ENCODE results near the gene UPK3A. TPM values are rescaled to one million over a fixed set of nuclear protein-coding genes. Genes with fewer than 3 reads are reported as not detected.
"Not testable (repeated sequence)": the region's sequence is repeated elsewhere in the genome, so short reads cannot be mapped to it uniquely, and the experiment has no call there.

The UPK3A gene
- total RNA-seq, 1 donor from 2014 or later: not detected

DNA sequence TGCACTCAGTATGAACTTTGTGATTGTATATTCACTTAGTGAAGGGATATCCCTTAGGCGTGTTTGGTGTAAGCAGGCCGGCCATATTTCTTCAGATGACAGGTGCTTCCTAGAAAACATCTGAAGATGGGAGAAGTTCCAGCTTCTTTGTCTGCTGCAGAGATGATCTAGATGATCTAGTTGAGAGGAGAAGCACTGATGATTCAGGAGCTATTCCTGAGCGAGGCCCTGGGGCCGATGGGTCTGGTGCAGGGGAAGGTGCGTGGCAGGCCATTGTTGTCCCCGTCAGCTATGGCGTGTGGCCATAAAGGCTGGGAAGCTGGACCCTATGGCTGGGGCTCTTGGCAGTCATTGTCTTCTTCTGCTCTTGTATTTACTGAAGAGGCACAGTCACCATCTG, 38.9 kb downstream of the UPK3A start:
- Histone ChIP-seq H3K4me2 (ENCODE audit: low read length) (no peak overlapping the region), H3K9me3 (ENCODE audit: insufficient read depth, low read depth, low read length) (no peaks in the 10 kb centered on the region), H3K9ac (ENCODE audit: low read length) (no peak overlapping the region), H3K4me1 (ENCODE audit: insufficient read depth, low read length) (peaks cover 13% of the 10 kb centered on the region), H3K4me3 (ENCODE audit: insufficient read depth, low read depth, low read length) (no peak overlapping the region), H2AFZ (ENCODE audit: low read depth, low read length) (no peak overlapping the region), H3K27ac (ENCODE audit: low read depth, low read length) (no peak overlapping the region), H3K36me3 (ENCODE audit: insufficient read depth, low read length) (peaks cover 11% of the 10 kb centered on the region), H3K27me3 (ENCODE audit: insufficient read depth, low read length) (no peaks in the 10 kb centered on the region), H3K79me2 (ENCODE audit: insufficient read depth, low read length) (peaks cover 41% of the 10 kb centered on the region), H4K20me1 (ENCODE audit: insufficient read depth, low read length) (peaks cover 23% of the 10 kb centered on the region)
- no peaks in the 10 kb centered on the region for H3K9me3 Mint-ChIP-seq (ENCODE audit: unreplicated experiment)
- peaks cover 18% of the 10 kb centered on the region for H3K4me1 Mint-ChIP-seq (ENCODE audit: low read depth, unreplicated experiment)
- H3K36me3 Mint-ChIP-seq (ENCODE audit: low read depth, unreplicated experiment): peaks cover 26% of the 10 kb centered on the region
- no peak overlapping the region for H3K4me3 Mint-ChIP-seq (ENCODE audit: unreplicated experiment)
- no peak overlapping the region for H3K27ac Mint-ChIP-seq (ENCODE audit: unreplicated experiment)
- TF ChIP-seq EZH2 (IDR thresholded peaks at IDR 0.05; ENCODE audit: insufficient read depth, low read length): no peak
- TF ChIP-seq CTCF (IDR thresholded peaks at IDR 0.05; ENCODE audit: insufficient read depth, low read depth, low read length): no peak
- no peaks in the 10 kb centered on the region for H3K27me3 Mint-ChIP-seq (ENCODE audit: low read depth, unreplicated experiment)
- FAIRE-seq (no peak), DNase-seq (ENCODE audit: low read depth) (no peak)

GRCh38 chr22:45324311-45324711, 39.6 kb downstream of the UPK3A start:
- H3K27ac Mint-ChIP-seq (ENCODE audit: unreplicated experiment): no peak overlapping the region
- TF ChIP-seq CTCF (IDR thresholded peaks at IDR 0.05; ENCODE audit: insufficient read depth, low read depth, low read length) (no peak), EZH2 (IDR thresholded peaks at IDR 0.05; ENCODE audit: insufficient read depth, low read length) (no peak)
- Histone ChIP-seq H3K27me3 (ENCODE audit: insufficient read depth, low read length) (no peaks in the 10 kb centered on the region), H3K79me2 (ENCODE audit: insufficient read depth, low read length) (peaks cover 40% of the 10 kb centered on the region), H4K20me1 (ENCODE audit: insufficient read depth, low read length) (peaks cover 23% of the 10 kb centered on the region), H3K4me1 (ENCODE audit: insufficient read depth, low read length) (peaks cover 7% of the 10 kb centered on the region), H3K4me2 (ENCODE audit: low read length) (no peak overlapping the region), H3K4me3 (ENCODE audit: insufficient read depth, low read depth, low read length) (no peak overlapping the region), H3K9me3 (ENCODE audit: insufficient read depth, low read depth, low read length) (no peaks in the 10 kb centered on the region), H2AFZ (ENCODE audit: low read depth, low read length) (no peak overlapping the region), H3K36me3 (ENCODE audit: insufficient read depth, low read length) (peaks cover 11% of the 10 kb centered on the region), H3K9ac (ENCODE audit: low read length) (no peak overlapping the region), H3K27ac (ENCODE audit: low read depth, low read length) (no peak overlapping the region)
- no peaks in the 10 kb centered on the region for H3K9me3 Mint-ChIP-seq (ENCODE audit: unreplicated experiment)
- peaks cover 12% of the 10 kb centered on the region for H3K4me1 Mint-ChIP-seq (ENCODE audit: low read depth, unreplicated experiment)
- H3K36me3 Mint-ChIP-seq (ENCODE audit: low read depth, unreplicated experiment): peaks cover 26% of the 10 kb centered on the region
- DNase-seq (ENCODE audit: low read depth): no peak
- no peaks in the 10 kb centered on the region for H3K27me3 Mint-ChIP-seq (ENCODE audit: low read depth, unreplicated experiment)
- FAIRE-seq: no peak
- no peak overlapping the region for H3K4me3 Mint-ChIP-seq (ENCODE audit: unreplicated experiment)

DNA sequence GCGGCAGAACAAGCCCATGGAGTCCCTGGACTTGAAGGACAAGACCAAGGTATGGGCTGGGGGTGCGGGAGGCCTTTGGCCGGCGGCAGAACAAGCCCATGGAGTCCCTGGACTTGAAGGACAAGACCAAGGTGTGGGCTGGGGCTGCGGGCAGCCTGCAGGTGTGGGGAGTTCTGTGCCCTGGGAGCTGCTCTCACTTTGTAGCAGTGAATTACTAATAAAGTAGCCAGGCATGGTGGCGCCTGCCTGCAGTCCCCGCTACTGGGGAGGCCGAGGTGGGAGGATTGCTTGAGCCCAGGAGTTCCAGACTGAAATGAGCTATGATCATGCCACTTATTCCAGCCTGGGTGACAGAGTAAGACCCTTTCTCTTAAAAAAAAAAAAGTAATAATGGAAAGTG, 43.5 kb downstream of the UPK3A start:
- H3K27me3 Mint-ChIP-seq (ENCODE audit: low read depth, unreplicated experiment); H3K4me1 ChIP-seq (ENCODE audit: insufficient read depth, low read length); H3K4me1 Mint-ChIP-seq (ENCODE audit: low read depth, unreplicated experiment); H3K9ac ChIP-seq (ENCODE audit: low read length); H3K4me3 ChIP-seq (ENCODE audit: insufficient read depth, low read depth, low read length); H3K9me3 Mint-ChIP-seq (ENCODE audit: unreplicated experiment); DNase-seq (ENCODE audit: low read depth); H3K79me2 ChIP-seq (ENCODE audit: insufficient read depth, low read length); H3K27ac ChIP-seq (ENCODE audit: low read depth, low read length); H3K27ac Mint-ChIP-seq (ENCODE audit: unreplicated experiment); H2AFZ ChIP-seq (ENCODE audit: low read depth, low read length); FAIRE-seq; H3K4me2 ChIP-seq (ENCODE audit: low read length); H3K4me3 Mint-ChIP-seq (ENCODE audit: unreplicated experiment); H3K36me3 ChIP-seq (ENCODE audit: insufficient read depth, low read length); H3K9me3 ChIP-seq (ENCODE audit: insufficient read depth, low read depth, low read length); H3K27me3 ChIP-seq (ENCODE audit: insufficient read depth, low read length): not testable (repeated sequence)
- peaks cover 18% of the 10 kb centered on the region for H4K20me1 ChIP-seq (ENCODE audit: insufficient read depth, low read length)
- H3K36me3 Mint-ChIP-seq (ENCODE audit: low read depth, unreplicated experiment): peaks cover 25% of the 10 kb centered on the region
